ENCODE data around the gene ANO3. TPM values are rescaled to one million over a fixed set of nuclear protein-coding genes. Genes with fewer than 3 reads are reported as not detected.

ANO3 gene
- total RNA-seq, 2 experiments from 2014 or later = not detected

DNA sequence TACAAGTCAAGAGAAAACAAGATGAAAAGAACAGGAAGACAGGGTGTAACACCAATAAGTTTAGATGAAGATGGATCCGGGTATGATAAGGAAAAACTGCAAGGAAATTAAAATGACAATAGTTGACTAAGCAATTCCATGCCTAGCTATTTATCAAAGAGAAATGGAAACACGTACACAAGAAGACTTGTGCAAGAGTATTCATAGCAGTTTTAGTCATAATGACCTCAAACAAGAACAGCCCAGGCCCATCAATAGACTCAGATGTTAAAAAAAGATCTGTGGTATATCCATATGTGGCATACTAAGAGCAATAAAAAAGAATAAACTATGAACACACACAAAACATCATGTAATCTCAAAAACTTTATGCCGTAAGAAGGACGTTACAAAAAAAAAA is 356.8 kb downstream of the ANO3 start:
- no peaks in the 10 kb centered on the region for H3K9me3 Mint-ChIP-seq
- intact Hi-C loops (cut with micrococcal nuclease) = no loop called here
- no peaks in the 10 kb centered on the region for H3K36me3 Mint-ChIP-seq
- H3K4me1 Mint-ChIP-seq (ENCODE audit: low read depth) = no peaks in the 10 kb centered on the region
- no peaks in the 10 kb centered on the region for H3K27me3 Mint-ChIP-seq
- no peak overlapping the region for H3K4me3 Mint-ChIP-seq
- ChIA-PET POLR2A (no interaction called here), CTCF (no interaction called here)
- no peak for DNase-seq
- no peak overlapping the region for H3K27ac Mint-ChIP-seq

DNA sequence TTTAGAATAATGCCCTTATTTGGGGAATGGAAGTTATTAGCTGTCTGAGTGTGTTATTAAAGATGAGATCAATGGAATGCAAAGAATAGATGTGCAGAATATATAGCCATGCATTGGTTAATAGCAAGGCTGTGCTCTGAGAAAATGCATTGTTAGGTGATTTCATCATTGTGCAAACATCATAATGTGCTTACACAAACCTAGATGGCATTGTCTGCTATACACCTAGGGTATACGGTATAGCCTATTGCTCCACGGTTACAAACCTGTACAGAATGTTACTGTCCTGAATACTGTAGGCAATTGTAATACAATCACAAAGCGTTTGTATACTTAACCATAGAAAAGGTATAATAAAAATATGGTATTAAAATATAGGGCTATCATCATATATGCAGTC is 364.4 kb downstream of the ANO3 start:
- ChIA-PET POLR2A (no interaction called here), CTCF (no interaction called here)
- no peak overlapping the region for H3K27ac Mint-ChIP-seq
- H3K9me3 Mint-ChIP-seq = no peaks in the 10 kb centered on the region
- H3K36me3 Mint-ChIP-seq = no peaks in the 10 kb centered on the region
- no peak for DNase-seq
- H3K4me1 Mint-ChIP-seq (ENCODE audit: low read depth) = no peaks in the 10 kb centered on the region
- no peak overlapping the region for H3K4me3 Mint-ChIP-seq
- no peaks in the 10 kb centered on the region for H3K27me3 Mint-ChIP-seq
- intact Hi-C loops (cut with micrococcal nuclease) = no loop called here

DNA sequence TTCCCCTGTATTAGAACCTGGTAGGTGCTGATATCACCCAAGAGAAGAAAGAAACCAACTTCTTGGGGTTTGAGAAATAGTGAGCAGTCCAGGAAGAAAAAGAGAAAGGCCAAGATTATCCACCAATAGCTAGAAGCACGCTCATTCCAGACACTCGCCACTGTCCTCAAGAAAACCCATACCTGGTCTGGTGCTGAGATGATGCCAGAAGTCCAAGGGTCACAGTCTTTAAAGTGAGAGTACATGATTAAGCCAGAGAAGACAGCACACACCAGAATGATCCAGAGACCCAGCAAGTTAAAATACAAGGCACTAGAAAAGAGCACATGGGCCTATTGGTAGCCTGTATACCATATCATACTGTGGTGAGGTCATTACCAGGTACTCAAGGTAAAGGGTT is 366.3 kb downstream of the ANO3 start:
- CTCF ChIA-PET = no interaction called here
- no peak overlapping the region for H3K4me3 Mint-ChIP-seq

DNA sequence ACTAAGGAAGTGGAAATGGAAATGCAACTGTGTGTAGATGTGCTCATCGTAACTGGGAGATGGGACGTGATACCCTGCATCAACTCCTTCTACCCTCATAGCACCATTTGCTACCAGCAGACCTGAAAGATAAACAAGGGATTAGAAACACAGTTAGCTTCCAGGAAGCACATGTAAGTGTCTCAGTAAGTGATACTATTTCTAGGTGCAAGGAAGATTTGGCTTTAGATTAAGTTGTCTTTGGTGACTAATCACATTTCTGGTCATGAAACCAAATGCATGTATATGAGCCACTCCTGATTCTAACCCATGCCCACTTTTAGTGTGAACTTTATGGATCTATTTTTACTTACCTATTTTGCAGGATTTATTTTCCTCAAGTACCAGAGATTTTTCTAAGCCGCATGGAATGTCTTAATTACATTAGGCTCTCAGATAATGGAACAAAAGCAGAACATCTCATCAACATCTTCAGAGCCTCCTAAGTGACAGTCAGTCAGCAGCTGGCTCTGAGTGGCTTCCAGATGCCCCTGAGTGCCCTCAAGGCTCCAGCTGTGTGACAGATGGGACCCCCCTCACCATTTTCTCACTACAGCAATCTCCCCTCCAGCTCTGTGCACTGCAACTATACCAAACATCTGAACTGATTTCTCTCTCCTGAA is 368.8 kb downstream of the ANO3 start:
- Mint-ChIP-seq H3K4me3 (no peak overlapping the region), H3K4me1 (ENCODE audit: low read depth) (no peaks in the 10 kb centered on the region), H3K9me3 (no peaks in the 10 kb centered on the region), H3K27me3 (no peaks in the 10 kb centered on the region), H3K27ac (no peak overlapping the region), H3K36me3 (no peaks in the 10 kb centered on the region)
- intact Hi-C loops (cut with micrococcal nuclease) = no loop called here
- POLR2A ChIA-PET = no interaction called here
- no peak for DNase-seq
- CTCF ChIA-PET = no interaction called here

More for the DNA sequence above, 366.3 kb downstream of the ANO3 start:
- H3K27me3 Mint-ChIP-seq = no peaks in the 10 kb centered on the region
- no peak for DNase-seq
- POLR2A ChIA-PET = no interaction called here
- H3K4me1 Mint-ChIP-seq (ENCODE audit: low read depth) = no peaks in the 10 kb centered on the region
- no peaks in the 10 kb centered on the region for H3K9me3 Mint-ChIP-seq
- no peaks in the 10 kb centered on the region for H3K36me3 Mint-ChIP-seq
- intact Hi-C loops (cut with micrococcal nuclease) = no loop called here
- H3K27ac Mint-ChIP-seq = no peak overlapping the region

DNA sequence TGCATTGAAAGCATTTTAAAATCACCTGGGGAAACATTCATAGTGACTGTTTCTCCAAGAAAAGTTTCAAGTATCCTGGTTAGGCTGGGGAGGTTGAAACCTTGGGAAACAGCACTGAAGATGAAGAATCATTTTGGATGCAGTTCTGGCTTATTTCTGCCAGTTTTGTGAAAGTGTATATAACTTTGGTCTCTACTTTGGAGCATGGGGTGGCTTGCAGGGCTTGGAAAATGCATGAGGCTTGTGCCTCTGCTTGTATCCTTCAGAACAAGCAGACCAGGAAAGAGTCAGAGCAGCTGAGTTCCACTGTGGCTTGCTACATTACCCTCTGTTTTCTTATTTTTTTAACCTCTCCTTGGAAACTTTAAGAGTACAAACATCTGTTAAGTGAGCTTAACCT is 370.5 kb downstream of the ANO3 start:
- CTCF ChIA-PET = no interaction called here
- POLR2A ChIA-PET = no interaction called here
- Mint-ChIP-seq H3K4me1 (ENCODE audit: low read depth) (no peaks in the 10 kb centered on the region), H3K9me3 (no peaks in the 10 kb centered on the region), H3K27me3 (no peaks in the 10 kb centered on the region), H3K36me3 (no peaks in the 10 kb centered on the region), H3K4me3 (no peak overlapping the region), H3K27ac (no peak overlapping the region)
- intact Hi-C loops (cut with micrococcal nuclease) = no loop called here
- DNase-seq = no peak

DNA sequence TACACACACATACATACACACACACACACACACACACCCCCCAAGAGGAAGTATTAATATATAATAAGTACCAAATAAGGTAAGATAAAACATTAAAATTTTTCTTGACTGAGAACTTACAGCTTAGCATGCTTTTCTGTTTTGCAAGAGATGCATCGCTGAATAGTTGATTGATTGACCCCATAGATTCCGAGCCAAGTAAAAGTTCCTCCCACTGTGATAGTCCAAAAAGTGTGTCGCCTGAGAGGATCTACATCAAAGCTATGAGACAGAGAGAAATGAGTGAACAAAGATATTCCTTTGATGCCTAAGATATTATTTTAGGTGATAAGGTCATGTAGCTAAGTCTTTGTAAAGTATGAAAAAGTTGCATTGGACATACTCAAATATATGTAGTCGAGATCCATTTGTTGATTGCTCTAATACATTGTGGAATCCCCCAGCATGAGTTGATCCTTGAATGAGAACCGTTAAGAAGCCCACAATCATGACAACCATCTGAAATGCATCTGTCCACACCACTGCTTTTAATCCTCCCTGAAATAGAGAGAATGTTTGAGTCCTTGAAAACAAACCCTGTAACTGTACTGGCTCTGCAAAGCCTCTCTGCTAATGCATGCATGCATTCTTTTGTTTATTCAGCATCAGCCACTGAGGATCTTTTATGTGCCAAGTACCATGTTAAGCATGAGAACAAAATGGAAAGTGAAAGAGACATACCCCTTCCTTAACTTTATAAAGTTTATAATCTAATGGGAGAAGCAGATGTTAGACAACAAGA is 371.7 kb downstream of the ANO3 start:
- DNase-seq = no peak
- intact Hi-C loops (cut with micrococcal nuclease) = no loop called here
- ChIA-PET CTCF (no interaction called here), POLR2A (no interaction called here)
- Mint-ChIP-seq H3K27me3 (no peaks in the 10 kb centered on the region), H3K4me1 (ENCODE audit: low read depth) (no peaks in the 10 kb centered on the region), H3K4me3 (no peak overlapping the region), H3K36me3 (no peaks in the 10 kb centered on the region), H3K27ac (no peak overlapping the region), H3K9me3 (no peaks in the 10 kb centered on the region)

DNA sequence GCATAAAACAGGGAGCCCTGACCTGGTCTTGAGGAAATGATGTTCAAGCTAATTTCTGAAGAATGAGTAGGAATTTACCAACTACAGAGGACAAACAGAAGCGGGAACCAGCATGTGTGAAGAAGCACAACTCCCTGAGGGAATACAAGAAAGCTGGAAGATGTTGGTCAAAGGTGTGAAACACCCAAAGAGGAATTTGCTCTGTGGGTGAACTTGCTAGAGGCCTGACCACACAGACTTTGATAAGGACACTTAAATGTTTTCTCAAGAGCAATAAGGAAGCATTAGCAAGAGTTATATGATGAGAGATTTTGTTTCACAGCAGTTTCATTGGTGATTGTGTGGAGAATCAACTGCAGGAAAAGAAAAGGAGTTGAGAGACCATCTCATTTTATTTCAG is 372.3 kb downstream of the ANO3 start:
- Mint-ChIP-seq H3K36me3 (no peaks in the 10 kb centered on the region), H3K27me3 (no peaks in the 10 kb centered on the region), H3K9me3 (no peaks in the 10 kb centered on the region), H3K4me1 (ENCODE audit: low read depth) (no peaks in the 10 kb centered on the region), H3K4me3 (no peak overlapping the region), H3K27ac (no peak overlapping the region)
- POLR2A ChIA-PET = no interaction called here
- no peak for DNase-seq
- intact Hi-C loops (cut with micrococcal nuclease) = no loop called here
- CTCF ChIA-PET = no interaction called here

DNA sequence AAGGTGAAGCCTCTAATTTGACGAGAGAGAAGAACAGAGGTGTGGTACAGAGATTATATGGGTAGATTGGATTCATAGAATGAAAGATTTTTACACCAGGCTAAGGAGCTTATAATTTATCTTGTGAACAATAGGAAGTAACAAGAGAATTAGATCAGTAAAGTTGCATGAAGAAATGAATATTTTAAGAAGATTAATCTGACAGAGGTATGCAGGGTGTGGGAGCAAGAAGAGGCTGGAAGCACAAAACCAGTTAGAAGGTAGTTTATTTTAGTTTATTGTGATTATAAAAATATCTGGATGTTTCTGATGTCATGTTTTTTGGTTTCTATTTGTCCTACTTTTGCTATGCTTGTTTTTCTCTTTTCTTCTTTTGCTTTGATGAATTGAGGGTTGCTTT is 374.3 kb downstream of the ANO3 start:
- ChIA-PET POLR2A (no interaction called here), CTCF (no interaction called here)
- H3K27me3 Mint-ChIP-seq = no peaks in the 10 kb centered on the region
- H3K4me1 Mint-ChIP-seq (ENCODE audit: low read depth) = no peaks in the 10 kb centered on the region
- H3K36me3 Mint-ChIP-seq = no peaks in the 10 kb centered on the region
- no peak for DNase-seq
- no peak overlapping the region for H3K4me3 Mint-ChIP-seq
- H3K9me3 Mint-ChIP-seq = peaks cover 2% of the 10 kb centered on the region
- intact Hi-C loops (cut with micrococcal nuclease) = no loop called here
- H3K27ac Mint-ChIP-seq = no peak overlapping the region

DNA sequence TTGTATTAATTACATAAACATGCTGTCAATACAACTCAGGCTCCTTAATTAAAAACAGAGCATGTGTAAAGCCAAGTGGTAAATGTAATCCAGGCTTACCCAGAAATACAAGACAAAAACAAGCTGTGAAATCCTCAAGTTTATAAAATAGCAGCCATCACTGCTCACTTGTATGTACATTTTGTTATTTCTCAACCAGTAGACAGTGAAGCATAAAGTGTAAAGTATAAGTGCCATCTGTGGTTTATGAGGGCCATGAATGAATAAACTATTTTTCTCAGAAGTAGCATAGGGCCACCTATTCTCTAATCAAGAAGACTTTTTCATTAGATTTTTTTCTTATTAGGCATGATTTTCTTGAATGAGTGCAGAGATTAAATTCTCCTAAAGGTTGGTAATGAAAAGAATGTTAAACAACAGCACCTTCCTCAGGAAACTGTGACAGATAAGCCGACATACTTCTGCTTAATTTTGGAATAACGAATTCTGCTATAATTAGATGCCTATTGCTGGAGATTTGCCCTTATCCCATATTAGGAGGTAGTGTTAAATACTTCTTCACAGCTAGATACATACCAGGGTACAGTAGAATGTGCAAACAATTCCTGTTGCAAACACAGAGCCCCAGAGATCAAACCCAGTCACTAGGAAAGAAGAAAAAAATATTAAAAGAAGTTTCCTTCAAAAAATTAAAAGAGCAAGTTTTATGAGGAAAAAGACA is 377.0 kb downstream of the ANO3 start:
- intact Hi-C loops (cut with micrococcal nuclease) = no loop called here
- Mint-ChIP-seq H3K4me1 (ENCODE audit: low read depth) (no peaks in the 10 kb centered on the region), H3K9me3 (peaks cover 5% of the 10 kb centered on the region), H3K36me3 (no peaks in the 10 kb centered on the region), H3K27ac (no peak overlapping the region), H3K27me3 (no peaks in the 10 kb centered on the region), H3K4me3 (no peak overlapping the region)
- CTCF ChIA-PET = no interaction called here
- POLR2A ChIA-PET = no interaction called here
- no peak for DNase-seq

DNA sequence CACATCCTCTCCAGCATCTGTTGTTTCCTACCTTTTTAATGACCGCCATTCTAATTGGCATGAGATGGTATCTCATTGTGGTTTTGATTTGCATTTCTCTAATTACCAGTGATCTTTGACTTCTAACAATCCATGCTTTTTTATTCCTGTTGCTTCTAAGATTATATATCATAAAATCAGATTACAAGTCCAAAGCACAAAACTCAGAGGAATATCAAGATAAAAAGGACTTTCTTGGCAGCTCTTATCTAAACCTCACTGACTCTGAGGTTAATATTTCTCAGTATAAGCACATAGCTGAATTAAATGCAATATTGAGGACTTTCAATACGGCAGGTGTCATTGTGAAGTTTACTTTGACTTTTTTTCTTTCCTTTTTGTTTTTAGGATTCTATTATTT is 378.6 kb downstream of the ANO3 start:
- ChIA-PET POLR2A (no interaction called here), CTCF (no interaction called here)
- no peak for DNase-seq
- intact Hi-C loops (cut with micrococcal nuclease) = no loop called here
- no peaks in the 10 kb centered on the region for H3K27me3 Mint-ChIP-seq
- H3K27ac Mint-ChIP-seq = no peak overlapping the region
- H3K9me3 Mint-ChIP-seq = peaks cover 5% of the 10 kb centered on the region
- H3K36me3 Mint-ChIP-seq = no peaks in the 10 kb centered on the region
- H3K4me3 Mint-ChIP-seq = no peak overlapping the region
- no peaks in the 10 kb centered on the region for H3K4me1 Mint-ChIP-seq (ENCODE audit: low read depth)

DNA sequence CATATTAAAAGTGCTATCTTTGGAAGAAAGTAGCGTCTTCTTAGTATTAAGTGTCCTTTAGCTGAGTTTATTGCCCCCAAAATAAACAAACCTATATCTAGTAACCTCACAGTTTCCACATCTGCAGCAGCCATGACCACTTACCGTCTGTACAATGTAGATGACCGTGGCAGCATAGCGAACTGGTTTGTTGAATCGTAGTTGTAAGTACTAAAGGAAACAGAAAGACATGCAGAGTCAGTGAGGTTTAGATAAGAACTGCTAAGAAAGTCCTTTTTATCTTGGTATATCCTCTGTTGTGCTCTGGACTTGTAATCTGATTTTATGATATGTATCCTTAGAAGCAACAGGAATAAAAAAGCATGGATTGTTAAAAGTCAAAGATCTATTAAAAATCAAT is 380.6 kb downstream of the ANO3 start:
- intact Hi-C loops (cut with micrococcal nuclease) = no loop called here
- DNase-seq = no peak
- no peaks in the 10 kb centered on the region for H3K4me1 Mint-ChIP-seq (ENCODE audit: low read depth)
- no peak overlapping the region for H3K27ac Mint-ChIP-seq
- H3K27me3 Mint-ChIP-seq = no peaks in the 10 kb centered on the region
- no peaks in the 10 kb centered on the region for H3K36me3 Mint-ChIP-seq
- CTCF ChIA-PET = no interaction called here
- H3K9me3 Mint-ChIP-seq = peaks cover 5% of the 10 kb centered on the region
- no peak overlapping the region for H3K4me3 Mint-ChIP-seq
- POLR2A ChIA-PET = no interaction called here

All from activated CD4-positive, alpha-beta memory T cell treated with anti-CD3 and anti-CD28 coated beads for 36 hours (primary cell).